DND-41 (cell line): Measurements from ENCODE around the gene NPHP4.

Source experiments
- ATAC-seq: fragments of 200-7000 bp; cut with Tn5 transposase; 3 replicates; pipeline ENCODE4 v1.9.1; 2021; ENCODE audit warnings: low read depth; ENCODE audit not compliant: insufficient read depth
- DNase-seq: peaks from one replicate; pipeline ENCODE4 v3.0.0-alpha.2; 2020
- H2AFZ ChIP-seq: 2 replicates; pipeline ENCODE4 v1.6.0; 2012; ENCODE audit warnings: low read depth, low read length
- H3K27ac ChIP-seq: 2 replicates; pipeline ENCODE4 v1.5.1; 2012; ENCODE audit warnings: low read length, inconsistent platforms
- H3K27me3 ChIP-seq: fragments of 200-600 bp; sonication (generic); 2 replicates; pipeline ENCODE4 v1.6.0; 2012; ENCODE audit warnings: low read length, mild to moderate bottlenecking, inconsistent platforms; ENCODE audit not compliant: insufficient read depth, poor library complexity
- H3K36me3 ChIP-seq: 2 replicates; pipeline ENCODE4 v1.5.1; 2012; ENCODE audit warnings: low read length, inconsistent platforms; ENCODE audit not compliant: insufficient read depth
- H3K4me1 ChIP-seq: 2 replicates; pipeline ENCODE4 v1.5.1; 2012; ENCODE audit warnings: mild to moderate bottlenecking, low read length; ENCODE audit not compliant: insufficient read depth
- H3K4me2 ChIP-seq: 2 replicates; pipeline ENCODE4 v1.6.0; 2012; ENCODE audit warnings: mild to moderate bottlenecking, moderate library complexity, low read length, inconsistent platforms; ENCODE audit not compliant: insufficient read depth
- H3K4me3 ChIP-seq, 2 experiments: fragments of 200-600 bp in 1 of 2; shearing (Covaris generic) in 1 of 2; 2 replicates each; pipeline ENCODE4 v1.5.1; 2012 to 2016; ENCODE audit warnings: inconsistent platforms in 2 of 2, low read length in 2 of 2, mild to moderate bottlenecking in 2 of 2, low read depth in 1 of 2, moderate library complexity in 1 of 2
- H3K79me2 ChIP-seq: 2 replicates; pipeline ENCODE4 v1.6.0; 2012; ENCODE audit warnings: low read length, inconsistent platforms; ENCODE audit not compliant: insufficient read depth
- H3K9ac ChIP-seq: 2 replicates; pipeline ENCODE4 v1.6.0; 2012; ENCODE audit warnings: low read depth, mild to moderate bottlenecking, inconsistent platforms, low read length, moderate library complexity
- H3K9me3 ChIP-seq: 2 replicates; pipeline ENCODE4 v1.5.1; 2012; ENCODE audit warnings: low read length, moderate library complexity, mild to moderate bottlenecking, inconsistent platforms; ENCODE audit not compliant: insufficient read depth, severe bottlenecking
- H4K20me1 ChIP-seq: 2 replicates; pipeline ENCODE4 v1.6.0; 2012; ENCODE audit warnings: low read length; ENCODE audit not compliant: insufficient read depth
- EZH2 ChIP-seq: IDR thresholded peaks from 3 replicates; pipeline ENCODE4 v1.6.1; 2012; ENCODE audit warnings: borderline replicate concordance, low read depth, mild to moderate bottlenecking, moderate library complexity, low read length, inconsistent platforms; ENCODE audit not compliant: severe bottlenecking
- TF ChIP-seq, protein P1 (sequence below): IDR thresholded peaks from 2 replicates; pipeline ENCODE4 v1.5.1; 2012; ENCODE audit warnings: borderline replicate concordance, low read length, moderate library complexity, mild to moderate bottlenecking; ENCODE audit not compliant: poor library complexity, severe bottlenecking; ENCODE audit errors: extremely low read depth

Gene NPHP4

GRCh38 chr1:5861871-5862825 is 130.1 kb downstream of the NPHP4 start:
- Histone ChIP-seq H3K36me3 (peaks cover 53% of the 10 kb centered on the region), H3K79me2 (no peaks in the 10 kb centered on the region), H3K9me3 (no peaks in the 10 kb centered on the region), H2AFZ (no peak overlapping the region), H3K4me2 (no peak overlapping the region), H3K4me1 (no peaks in the 10 kb centered on the region), H3K4me3 (no peak overlapping the region), H3K27me3 (no peaks in the 10 kb centered on the region), H4K20me1 (peaks cover 5% of the 10 kb centered on the region; the same call in 1 of the 2 replicates), H3K27ac (no peak overlapping the region; the same call in 1 of the 2 replicates), H3K9ac (no peak overlapping the region)
- ATAC-seq (no peak), DNase-seq (no peak)
- no peak for TF ChIP-seq EZH2
- TF ChIP-seq, protein P1, sequence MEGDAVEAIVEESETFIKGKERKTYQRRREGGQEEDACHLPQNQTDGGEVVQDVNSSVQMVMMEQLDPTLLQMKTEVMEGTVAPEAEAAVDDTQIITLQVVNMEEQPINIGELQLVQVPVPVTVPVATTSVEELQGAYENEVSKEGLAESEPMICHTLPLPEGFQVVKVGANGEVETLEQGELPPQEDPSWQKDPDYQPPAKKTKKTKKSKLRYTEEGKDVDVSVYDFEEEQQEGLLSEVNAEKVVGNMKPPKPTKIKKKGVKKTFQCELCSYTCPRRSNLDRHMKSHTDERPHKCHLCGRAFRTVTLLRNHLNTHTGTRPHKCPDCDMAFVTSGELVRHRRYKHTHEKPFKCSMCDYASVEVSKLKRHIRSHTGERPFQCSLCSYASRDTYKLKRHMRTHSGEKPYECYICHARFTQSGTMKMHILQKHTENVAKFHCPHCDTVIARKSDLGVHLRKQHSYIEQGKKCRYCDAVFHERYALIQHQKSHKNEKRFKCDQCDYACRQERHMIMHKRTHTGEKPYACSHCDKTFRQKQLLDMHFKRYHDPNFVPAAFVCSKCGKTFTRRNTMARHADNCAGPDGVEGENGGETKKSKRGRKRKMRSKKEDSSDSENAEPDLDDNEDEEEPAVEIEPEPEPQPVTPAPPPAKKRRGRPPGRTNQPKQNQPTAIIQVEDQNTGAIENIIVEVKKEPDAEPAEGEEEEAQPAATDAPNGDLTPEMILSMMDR = no peak

DNA sequence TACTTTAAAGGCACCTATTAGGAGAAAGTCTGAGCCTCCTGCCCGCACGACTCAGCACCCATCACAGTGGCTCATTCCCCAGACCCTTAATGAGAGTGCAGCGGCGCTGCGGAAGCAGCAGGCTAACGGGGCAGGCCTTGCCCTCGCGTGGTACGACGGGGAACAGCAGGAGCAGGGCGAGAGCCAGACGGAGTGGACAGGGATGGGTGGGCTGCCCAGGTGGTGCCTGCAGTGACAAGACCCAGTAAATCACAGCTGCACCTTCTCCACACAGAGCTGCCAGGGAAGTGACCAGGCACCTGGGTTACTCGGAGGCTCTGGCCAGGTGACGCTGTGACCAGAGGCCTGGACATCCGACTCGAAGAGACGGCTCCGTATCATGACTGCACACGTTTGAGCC is 131.9 kb downstream of the NPHP4 start:
- H3K36me3 ChIP-seq = peaks cover 40% of the 10 kb centered on the region

DNA sequence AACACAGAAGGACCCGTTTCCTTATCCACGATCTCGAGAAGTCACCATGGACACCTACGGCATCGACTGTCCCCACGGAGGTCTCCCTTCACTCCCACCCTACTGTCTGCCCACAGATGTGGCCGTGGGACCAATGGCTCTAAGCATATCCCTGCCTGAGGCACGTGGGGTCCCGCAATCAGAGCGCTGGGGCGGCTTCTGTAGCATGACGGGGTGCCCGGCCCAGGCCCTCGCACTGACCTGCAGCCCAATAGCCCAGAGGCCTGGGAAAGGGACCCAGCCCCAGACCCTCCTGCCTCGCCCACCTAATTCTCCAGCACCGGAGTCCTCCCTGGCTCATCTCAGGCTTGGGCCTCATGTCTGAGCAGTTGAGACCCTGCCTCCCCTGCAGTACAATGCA is 132.5 kb downstream of the NPHP4 start:
- H3K9me3 ChIP-seq = no peaks in the 10 kb centered on the region
- no peak overlapping the region for H3K9ac ChIP-seq
- ATAC-seq = no peak
- no peak overlapping the region for H3K27ac ChIP-seq
- no peak for TF ChIP-seq EZH2
- TF ChIP-seq, protein P1 = no peak
- H2AFZ ChIP-seq = no peak overlapping the region
- no peak overlapping the region for H3K4me3 ChIP-seq
- H3K4me1 ChIP-seq = no peaks in the 10 kb centered on the region
- H3K79me2 ChIP-seq = no peaks in the 10 kb centered on the region
- no peak for DNase-seq
- no peak overlapping the region for H3K4me2 ChIP-seq
- H3K27me3 ChIP-seq = no peaks in the 10 kb centered on the region
- peaks cover 37% of the 10 kb centered on the region for H3K36me3 ChIP-seq
- peaks cover 9% of the 10 kb centered on the region; the same call in 1 of the 2 replicates for H4K20me1 ChIP-seq

More for the DNA sequence above, 131.9 kb downstream of the NPHP4 start:
- Histone ChIP-seq H3K27ac (no peak overlapping the region), H3K27me3 (no peaks in the 10 kb centered on the region), H3K9me3 (no peaks in the 10 kb centered on the region), H3K4me2 (no peak overlapping the region), H3K4me1 (no peaks in the 10 kb centered on the region), H3K9ac (no peak overlapping the region), H3K4me3 (no peak overlapping the region), H4K20me1 (peaks cover 9% of the 10 kb centered on the region; the same call in 1 of the 2 replicates), H2AFZ (no peak overlapping the region), H3K79me2 (no peaks in the 10 kb centered on the region)
- no peak for DNase-seq
- TF ChIP-seq EZH2 = no peak
- TF ChIP-seq, protein P1 = no peak
- ATAC-seq = no peak
